GM18502 (cell line): Measurements from ENCODE around the gene CAMKV.
"Not testable (repeated sequence)": the region's sequence is repeated elsewhere in the genome, so short reads cannot be mapped to it uniquely, and the experiment has no call there.

Experiments used
- ATAC-seq: cut with Tn5 transposase; IDR thresholded peaks from one replicate; pipeline ENCODE4 v1.9.1; 2021; ENCODE audit warnings: mild to moderate bottlenecking; ENCODE audit not compliant: unreplicated experiment, poor library complexity

The CAMKV gene

GRCh38 chr3:49859576-49860305, 10.0 kb downstream of the CAMKV start:
- ATAC-seq: no peak

- peak; percentile 94 for ATAC-seq
These were observed 13.3 kb downstream of the CAMKV start, which contains the start of gene TRAIP for GRCh38 chr3:49856181-49857005. TRAIP (minus strand) TSS chr3:49856564; CDS start chr3:49856453, 111 bp downstream.

- no peak for ATAC-seq
These were observed 14.0 kb downstream of the CAMKV start for GRCh38 chr3:49855662-49856061.

GRCh38 chr3:49845694-49846093, 24.0 kb downstream of the CAMKV start:
- ATAC-seq: no peak

- no peak for ATAC-seq
These were observed 25.1 kb downstream of the CAMKV start for GRCh38 chr3:49844464-49845183.

- ATAC-seq: no peak
These were observed 26.7 kb downstream of the CAMKV start for GRCh38 chr3:49842843-49843517.

- no peak for ATAC-seq
These were observed 27.9 kb downstream of the CAMKV start for GRCh38 chr3:49841806-49842205.

GRCh38 chr3:49841126-49841696, 28.5 kb downstream of the CAMKV start:
- ATAC-seq: no peak

GRCh38 chr3:49840388-49840787, 29.3 kb downstream of the CAMKV start:
- no peak for ATAC-seq

- no peak for ATAC-seq
These were observed 30.4 kb downstream of the CAMKV start for GRCh38 chr3:49839193-49839809.

GRCh38 chr3:49831341-49831740, 38.4 kb downstream of the CAMKV start:
- ATAC-seq: no peak

- ATAC-seq: no peak
These were observed 43.7 kb downstream of the CAMKV start for GRCh38 chr3:49826016-49826415.

GRCh38 chr3:49823131-49823530, 46.6 kb downstream of the CAMKV start:
- not testable (repeated sequence) for ATAC-seq

GRCh38 chr3:49813497-49814174, 56.1 kb downstream of the CAMKV start, which contains the start of gene UBA7:
UBA7 (minus strand) TSS chr3:49813953; CDS start chr3:49813787, 166 bp downstream.
- peak; percentile 60 for ATAC-seq

- no peak for ATAC-seq
These were observed 56.7 kb downstream of the CAMKV start for GRCh38 chr3:49812916-49813496.
